SJSA1 (cell line): ENCODE measurements around the gene ADAMTS2. TPM values are rescaled to one million over a fixed set of nuclear protein-coding genes. Genes with fewer than 3 reads are reported as not detected.

Experiments
- DNase-seq, 2 experiments: peaks; one replicate each; pipeline ENCODE4 v3.0.0-alpha.2; 2015 to 2020; ENCODE audit warnings: low spot score in 2 of 2, low read depth in 1 of 2
- H3K27ac ChIP-seq: fragments of 250-450 bp; sonication (Bioruptor Pico); 2 replicates; pipeline ENCODE4 v1.5.1; 2020; ENCODE audit warnings: mild to moderate bottlenecking, moderate library complexity
- H3K27me3 ChIP-seq: fragments of 250-450 bp; sonication (Bioruptor Pico); replicated peaks from 2 replicates; pipeline ENCODE4 v1.5.1; 2020; ENCODE audit warnings: mild to moderate bottlenecking, moderate library complexity
- H3K36me3 ChIP-seq: fragments of 250-450 bp; sonication (Bioruptor Pico); 2 replicates; pipeline ENCODE4 v1.5.1; 2020; ENCODE audit warnings: mild to moderate bottlenecking
- H3K4me1 ChIP-seq: fragments of 250-450 bp; sonication (Bioruptor Pico); replicated peaks from 2 replicates; pipeline ENCODE4 v1.6.1; 2021; ENCODE audit warnings: mild to moderate bottlenecking
- H3K4me3 ChIP-seq: fragments of 250-450 bp; sonication (Bioruptor Pico); 2 replicates; pipeline ENCODE4 v1.5.1; 2020; ENCODE audit warnings: mild to moderate bottlenecking
- H3K9me3 ChIP-seq: fragments of 250-450 bp; sonication (Bioruptor Pico); replicated peaks from 2 replicates; pipeline ENCODE4 v1.5.1; 2020; ENCODE audit warnings: mild to moderate bottlenecking
- total RNA-seq: library from RNA; depleted of rRNA; stranded (reverse); fragments of >200 nt; shearing (Covaris generic); gene quantifications from 2 replicates; pipeline ENCODE4 v1.2.3, GENCODE V29; 2014

ADAMTS2 gene
- total RNA-seq, 1 experiment from 2014 or later: 4.9 TPM

DNA sequence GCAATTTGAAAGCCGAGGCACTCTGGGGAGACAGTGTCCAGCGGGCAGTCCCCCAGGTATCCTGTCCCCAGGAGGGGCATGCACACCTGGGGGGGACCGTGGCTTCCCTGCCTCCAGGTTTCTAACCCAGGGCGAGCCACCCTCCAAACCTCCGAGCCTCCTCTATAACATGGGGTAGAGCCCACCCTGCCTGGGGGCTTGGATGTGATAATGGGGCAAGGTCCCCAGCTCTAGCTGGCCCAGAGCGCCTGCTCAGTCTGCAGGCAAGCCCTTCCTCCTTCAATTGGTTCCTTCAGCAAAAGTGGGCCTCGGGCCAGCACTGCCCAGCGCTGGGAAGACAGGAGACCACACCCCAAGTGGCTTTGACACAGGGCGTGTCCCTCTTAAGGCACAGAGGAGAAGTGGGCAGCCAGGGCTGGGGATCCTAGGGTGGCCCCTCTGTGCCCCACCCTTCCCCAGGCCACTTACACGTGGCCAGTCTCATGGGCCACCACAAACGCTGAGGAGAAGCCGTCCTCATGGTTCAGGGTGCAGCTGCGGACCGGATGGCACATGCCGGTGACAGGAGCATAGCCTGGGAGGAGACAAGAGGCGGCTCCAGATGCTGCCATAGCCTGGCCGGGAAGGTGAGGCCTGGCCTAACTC lies 190.8 kb downstream of the ADAMTS2 start:
- no peak for DNase-seq
- no peaks in the 10 kb centered on the region for H3K36me3 ChIP-seq
- H3K4me3 ChIP-seq: no peak overlapping the region
- H3K4me1 ChIP-seq: no peaks in the 10 kb centered on the region
- H3K27ac ChIP-seq: no peak overlapping the region
- H3K27me3 ChIP-seq: no peaks in the 10 kb centered on the region
- H3K9me3 ChIP-seq: peaks cover 63% of the 10 kb centered on the region

DNA sequence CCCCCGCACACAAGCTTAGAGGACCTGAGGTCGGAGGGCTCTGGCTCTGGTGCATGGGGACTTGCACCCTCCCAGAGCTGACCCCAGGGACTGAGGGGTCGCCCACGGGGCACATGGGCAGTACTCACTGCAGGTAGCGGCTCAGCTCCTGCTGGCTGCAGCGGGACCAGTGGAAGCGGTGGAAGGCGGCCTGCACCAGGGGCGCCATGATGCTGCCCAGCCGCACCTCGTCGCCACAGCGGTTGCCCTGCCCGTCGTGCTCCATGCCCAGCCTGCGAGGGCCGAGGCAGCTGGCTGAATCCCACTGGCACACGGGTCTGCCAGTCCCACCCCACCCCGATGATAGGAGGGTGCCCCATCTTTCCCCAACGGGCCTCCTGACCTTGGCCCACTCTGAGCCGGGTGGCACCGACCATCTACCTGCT lies 191.3 kb downstream of the ADAMTS2 start:
- Histone ChIP-seq H3K4me1 (no peaks in the 10 kb centered on the region), H3K4me3 (no peak overlapping the region), H3K9me3 (peaks cover 62% of the 10 kb centered on the region), H3K27ac (no peak overlapping the region), H3K27me3 (no peaks in the 10 kb centered on the region), H3K36me3 (no peaks in the 10 kb centered on the region)
- no peak for DNase-seq

DNA sequence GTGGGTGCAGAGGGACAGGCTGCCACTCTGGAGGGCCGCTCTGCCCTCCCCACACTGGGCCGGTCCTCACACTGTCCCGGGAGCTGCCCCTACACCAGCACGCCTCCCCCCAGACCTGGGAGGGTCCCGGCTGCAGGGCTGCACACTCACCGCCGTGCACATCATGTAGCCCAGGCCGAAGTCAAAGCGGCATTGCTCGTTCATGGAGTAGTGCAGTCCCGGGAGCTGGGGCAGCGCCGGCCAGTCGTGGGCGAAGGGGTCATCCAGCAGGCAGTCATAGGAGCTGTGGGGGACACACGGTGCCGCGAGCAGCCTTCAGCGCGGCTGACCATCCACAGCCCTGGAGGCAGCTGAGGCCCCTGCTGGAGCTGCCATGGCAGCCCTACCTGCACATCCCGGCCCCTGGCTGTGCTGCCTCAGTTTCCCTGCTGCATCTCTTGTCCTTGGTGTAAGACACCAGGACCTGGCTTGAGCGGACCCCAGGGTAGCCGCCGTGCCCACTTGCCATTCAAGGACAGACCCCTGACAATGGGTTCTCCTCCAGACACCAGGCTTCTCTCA lies 191.8 kb downstream of the ADAMTS2 start:
- DNase-seq: no peak
- no peaks in the 10 kb centered on the region for H3K36me3 ChIP-seq
- H3K27ac ChIP-seq: no peak overlapping the region
- no peaks in the 10 kb centered on the region for H3K4me1 ChIP-seq
- H3K27me3 ChIP-seq: no peaks in the 10 kb centered on the region
- no peak overlapping the region for H3K4me3 ChIP-seq
- H3K9me3 ChIP-seq: peaks cover 62% of the 10 kb centered on the region

DNA sequence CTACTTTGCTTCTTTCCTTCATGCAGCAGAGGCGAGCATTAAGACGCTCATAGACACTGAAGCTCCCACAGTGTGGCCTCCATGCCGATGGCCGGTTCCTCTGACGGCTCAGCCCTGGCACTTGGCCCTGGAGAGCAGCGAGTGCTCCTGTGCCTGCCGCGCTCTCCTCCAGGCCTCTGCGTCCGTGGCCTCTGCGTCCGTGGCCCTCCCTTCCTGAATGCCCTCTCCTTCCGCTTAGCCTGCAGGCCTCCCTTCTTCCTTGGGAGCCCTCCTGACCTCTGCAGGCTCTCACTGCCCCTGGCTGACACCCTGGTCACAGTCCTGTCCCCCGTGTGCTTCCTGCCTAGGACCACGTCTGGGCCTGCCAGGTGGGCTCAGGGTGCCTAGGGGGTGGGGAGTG lies 192.3 kb downstream of the ADAMTS2 start:
- Histone ChIP-seq H3K4me3 (no peak overlapping the region), H3K36me3 (no peaks in the 10 kb centered on the region), H3K9me3 (peaks cover 63% of the 10 kb centered on the region), H3K27me3 (no peaks in the 10 kb centered on the region), H3K4me1 (no peaks in the 10 kb centered on the region), H3K27ac (no peak overlapping the region)
- no peak for DNase-seq

DNA sequence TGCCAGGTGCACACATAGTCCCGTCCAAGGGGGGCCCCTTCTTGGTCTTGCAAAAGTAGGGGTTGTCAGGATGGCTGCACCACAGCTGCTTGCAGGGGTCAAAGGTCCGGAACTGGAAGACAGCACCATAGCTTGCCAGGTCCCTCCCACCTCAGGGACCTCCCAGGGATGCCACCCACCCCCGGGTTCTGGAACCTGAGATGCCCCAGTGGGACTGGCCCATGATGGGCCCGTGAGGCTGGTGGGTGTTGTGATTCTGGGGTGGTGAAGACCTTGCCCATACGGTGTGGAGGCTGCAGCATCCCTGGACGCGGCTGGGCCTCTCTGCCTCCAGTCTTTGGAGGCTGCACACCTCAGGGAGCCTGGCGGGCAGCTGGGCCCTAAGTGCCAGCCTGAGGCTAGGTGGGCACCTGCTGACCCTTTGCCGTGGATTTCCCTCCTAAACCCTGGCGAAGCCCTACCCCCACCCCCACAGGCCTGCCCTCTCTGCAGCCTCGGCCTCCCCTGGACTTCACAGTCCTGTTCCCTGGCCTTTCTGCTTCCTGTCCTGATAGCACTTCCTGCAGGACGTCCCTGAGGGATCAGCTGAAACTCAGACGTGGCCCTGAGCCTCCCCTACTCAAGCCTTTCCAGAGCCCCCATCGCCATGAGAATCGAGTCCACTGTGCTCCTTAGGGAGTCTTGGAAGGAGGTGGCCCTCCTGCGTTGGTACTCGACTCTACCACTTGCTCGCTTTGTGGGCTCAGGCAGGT lies 192.9 kb downstream of the ADAMTS2 start:
- H3K27ac ChIP-seq: no peak overlapping the region
- no peaks in the 10 kb centered on the region for H3K36me3 ChIP-seq
- DNase-seq: no peak
- H3K27me3 ChIP-seq: no peaks in the 10 kb centered on the region
- H3K4me3 ChIP-seq: no peak overlapping the region
- H3K9me3 ChIP-seq: peaks cover 67% of the 10 kb centered on the region
- H3K4me1 ChIP-seq: no peaks in the 10 kb centered on the region

DNA sequence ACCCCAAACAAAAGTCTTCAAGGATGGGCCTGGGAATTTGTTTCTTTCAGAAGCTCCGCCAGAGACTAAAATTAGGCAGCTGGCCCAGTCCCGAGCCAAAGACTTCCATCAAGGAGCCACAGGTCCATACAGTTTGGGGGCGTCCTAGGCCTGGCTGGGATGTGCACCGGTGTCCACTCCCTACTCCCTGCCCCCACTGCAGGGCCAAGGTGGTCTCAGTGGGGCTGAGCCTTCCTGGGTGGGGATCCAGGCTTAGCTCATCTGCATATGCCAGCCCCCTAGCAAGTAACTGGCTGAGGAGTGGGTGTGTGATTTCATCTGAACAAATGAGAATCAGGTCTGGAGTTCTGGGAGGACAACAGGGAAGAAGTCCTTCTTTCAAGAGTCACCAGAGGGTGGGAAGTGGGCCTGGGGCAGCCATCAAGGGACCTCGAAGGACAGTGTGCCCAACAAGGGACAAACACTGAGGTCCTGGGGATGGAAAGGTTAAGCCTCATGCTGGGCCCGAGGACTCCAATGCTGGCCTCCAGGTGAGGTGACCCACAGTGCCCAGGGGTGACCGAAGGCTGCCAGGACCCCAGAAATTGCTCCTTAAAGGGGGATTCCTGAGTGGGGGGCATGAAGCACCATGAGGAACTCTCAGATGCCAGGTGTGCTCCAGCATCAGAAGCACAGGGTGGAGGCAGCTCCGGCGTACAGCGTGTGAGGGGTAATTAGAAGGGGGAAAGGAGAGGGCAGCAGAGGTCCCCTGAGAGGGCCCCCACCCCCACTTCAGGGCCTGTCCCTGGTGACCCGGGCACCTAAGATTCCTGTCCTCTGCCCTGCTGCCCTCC lies 193.8 kb downstream of the ADAMTS2 start:
- Histone ChIP-seq H3K9me3 (peaks cover 70% of the 10 kb centered on the region), H3K4me1 (no peaks in the 10 kb centered on the region), H3K27ac (no peak overlapping the region), H3K27me3 (no peaks in the 10 kb centered on the region), H3K4me3 (no peak overlapping the region), H3K36me3 (no peaks in the 10 kb centered on the region)
- no peak for DNase-seq

DNA sequence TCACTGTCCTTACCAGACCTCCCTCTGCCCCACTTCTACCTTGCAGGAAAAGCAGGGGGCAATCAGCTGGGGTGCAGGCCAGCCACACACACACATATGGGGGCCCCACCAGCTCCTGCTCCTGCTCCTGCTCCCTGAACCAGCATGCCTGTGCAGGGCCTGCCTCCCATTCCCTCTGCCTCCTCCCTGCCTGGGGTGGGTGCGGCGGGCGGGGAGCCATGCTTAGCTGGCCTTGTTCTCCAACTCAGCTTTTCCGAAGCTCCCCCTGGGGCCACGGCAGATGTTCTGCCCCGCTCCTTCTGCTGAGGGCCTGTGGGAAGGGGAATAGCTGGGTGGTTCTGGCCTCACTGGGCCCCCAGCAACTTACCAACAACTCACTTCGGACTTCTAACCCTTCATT lies 195.2 kb downstream of the ADAMTS2 start:
- Histone ChIP-seq H3K27me3 (no peaks in the 10 kb centered on the region), H3K4me1 (no peaks in the 10 kb centered on the region), H3K9me3 (peaks cover 77% of the 10 kb centered on the region), H3K27ac (no peak overlapping the region), H3K4me3 (no peak overlapping the region), H3K36me3 (no peaks in the 10 kb centered on the region)
- DNase-seq: no peak

DNA sequence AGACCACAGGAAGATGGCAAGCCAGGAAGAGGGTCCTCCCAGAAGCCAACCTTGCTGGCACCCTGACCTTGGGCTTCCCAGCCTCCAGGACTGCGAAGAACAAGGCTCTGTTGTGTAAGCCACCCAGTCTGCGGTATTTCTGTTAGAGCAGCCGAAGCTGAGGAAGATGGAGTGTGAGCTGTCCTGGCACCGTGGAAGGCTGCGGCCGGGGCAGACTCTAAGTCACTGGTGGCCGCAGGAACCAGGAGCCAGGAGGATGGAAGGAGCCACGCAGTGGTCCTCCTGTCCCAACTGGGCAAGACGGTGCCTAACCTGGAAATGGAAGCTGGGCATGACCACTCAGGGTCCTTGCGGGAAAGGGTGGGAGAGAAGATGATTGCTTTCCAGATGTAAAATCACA lies 196.0 kb downstream of the ADAMTS2 start:
- no peaks in the 10 kb centered on the region for H3K4me1 ChIP-seq
- no peak overlapping the region for H3K4me3 ChIP-seq
- no peaks in the 10 kb centered on the region for H3K36me3 ChIP-seq
- no peak for DNase-seq
- H3K9me3 ChIP-seq: peaks cover 70% of the 10 kb centered on the region
- H3K27ac ChIP-seq: no peak overlapping the region
- no peaks in the 10 kb centered on the region for H3K27me3 ChIP-seq

DNA sequence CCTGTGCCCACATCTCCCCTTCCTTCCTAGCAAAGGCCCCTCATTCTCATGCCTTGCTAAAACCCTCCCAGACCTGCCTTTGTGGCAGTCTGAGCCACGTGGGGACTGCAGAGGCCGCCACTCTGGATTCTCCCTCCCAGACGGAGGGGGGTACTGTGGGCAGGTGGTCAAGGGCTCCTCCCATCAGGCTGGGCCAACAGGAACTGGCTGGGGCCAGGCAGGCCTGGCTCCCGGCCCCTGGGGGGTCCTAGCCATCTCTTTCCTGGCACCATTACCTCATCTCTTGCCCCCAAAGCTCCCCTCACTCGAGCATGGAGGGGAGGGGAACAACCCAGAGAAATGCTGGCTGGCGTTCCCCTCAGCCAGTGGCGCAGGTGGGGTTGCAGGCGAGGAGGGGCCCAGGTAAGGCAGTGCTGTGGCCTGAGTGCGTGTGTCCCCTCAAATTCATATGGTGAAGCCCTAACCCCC lies 196.5 kb downstream of the ADAMTS2 start:
- Histone ChIP-seq H3K4me1 (no peaks in the 10 kb centered on the region), H3K4me3 (no peak overlapping the region), H3K27me3 (no peaks in the 10 kb centered on the region), H3K36me3 (no peaks in the 10 kb centered on the region), H3K9me3 (peaks cover 65% of the 10 kb centered on the region), H3K27ac (no peak overlapping the region)
- no peak for DNase-seq

DNA sequence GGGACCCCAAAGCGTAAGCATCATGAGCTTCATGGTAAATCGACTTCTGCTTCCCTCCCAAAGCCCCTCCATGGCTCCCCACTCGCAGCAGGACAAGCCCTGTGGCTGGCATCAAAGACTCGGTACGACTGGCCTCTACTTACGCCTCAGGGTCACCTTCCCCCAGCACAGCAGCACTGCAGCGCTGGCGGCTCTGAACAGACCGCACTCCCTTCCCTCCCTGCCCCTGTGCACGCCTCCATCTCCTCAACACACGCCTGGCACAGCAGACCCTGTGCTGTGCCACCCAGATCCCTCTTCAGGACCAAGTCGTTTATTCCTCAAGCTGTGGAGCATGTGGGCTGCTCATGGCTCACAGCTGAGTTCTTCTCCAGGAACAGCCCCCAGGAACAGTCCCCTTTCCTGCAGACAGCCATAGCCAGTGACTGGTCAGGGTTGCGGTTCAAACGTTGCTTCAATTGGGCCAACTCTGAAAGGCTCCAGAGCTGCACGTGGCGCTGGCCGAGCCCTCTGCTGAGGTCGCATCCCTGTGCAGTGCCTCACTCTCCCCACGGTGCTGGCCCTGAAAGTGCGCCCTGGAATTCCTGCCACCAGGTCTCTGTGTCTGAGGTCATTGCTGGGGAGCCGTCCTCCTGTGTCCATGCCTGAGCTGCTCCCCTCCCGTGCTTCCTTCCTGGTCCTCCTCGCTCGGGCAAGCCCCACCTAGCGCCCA lies 197.1 kb downstream of the ADAMTS2 start:
- Histone ChIP-seq H3K27me3 (no peaks in the 10 kb centered on the region), H3K36me3 (no peaks in the 10 kb centered on the region), H3K9me3 (peaks cover 59% of the 10 kb centered on the region), H3K4me3 (no peak overlapping the region), H3K4me1 (no peaks in the 10 kb centered on the region), H3K27ac (no peak overlapping the region)
- no peak for DNase-seq

DNA sequence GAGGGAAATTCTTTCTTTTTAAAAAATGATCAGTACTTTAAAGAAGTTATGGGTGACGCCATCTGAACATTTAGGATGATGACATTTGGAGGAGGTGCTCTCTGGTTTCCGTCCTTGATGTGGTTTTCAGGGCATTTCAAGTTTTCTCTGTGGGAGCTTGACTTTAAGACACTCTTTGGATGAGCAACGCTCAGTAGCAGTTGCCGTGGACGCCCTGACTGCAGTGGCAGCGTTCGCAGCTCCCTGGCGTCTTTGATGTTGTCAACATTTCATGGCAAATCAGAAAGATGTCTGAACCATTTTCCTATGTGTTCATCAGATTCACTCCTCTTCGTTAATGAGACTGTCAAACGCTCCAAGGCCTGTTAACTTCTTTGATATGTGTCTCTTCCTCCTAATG lies 199.0 kb downstream of the ADAMTS2 start:
- H3K4me3 ChIP-seq: no peak overlapping the region
- H3K9me3 ChIP-seq: peaks cover 50% of the 10 kb centered on the region
- H3K36me3 ChIP-seq: no peaks in the 10 kb centered on the region
- H3K27me3 ChIP-seq: no peaks in the 10 kb centered on the region
- no peak overlapping the region for H3K27ac ChIP-seq
- no peak for DNase-seq
- no peaks in the 10 kb centered on the region for H3K4me1 ChIP-seq

DNA sequence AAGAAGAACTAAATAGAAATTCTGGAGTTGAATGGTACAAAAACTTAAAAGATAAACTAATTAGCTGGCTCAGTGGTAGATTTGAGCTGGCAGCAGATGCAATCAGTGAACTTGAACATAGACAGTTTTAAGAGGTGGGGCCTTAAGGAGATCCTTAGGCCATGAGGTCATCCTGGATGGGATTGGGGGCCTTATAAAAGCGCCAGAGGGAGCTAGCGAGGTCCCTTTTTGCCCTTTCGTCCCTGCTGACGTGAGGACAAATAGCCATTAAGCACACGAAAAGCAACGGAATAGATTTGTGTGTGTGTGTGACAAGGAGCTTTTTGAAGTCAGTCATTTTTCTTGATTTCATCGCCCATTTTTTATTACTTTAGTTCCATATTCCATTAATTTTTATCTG lies 201.8 kb downstream of the ADAMTS2 start:
- DNase-seq: no peak
- no peak overlapping the region for H3K27ac ChIP-seq
- H3K4me3 ChIP-seq: no peak overlapping the region

DNA sequence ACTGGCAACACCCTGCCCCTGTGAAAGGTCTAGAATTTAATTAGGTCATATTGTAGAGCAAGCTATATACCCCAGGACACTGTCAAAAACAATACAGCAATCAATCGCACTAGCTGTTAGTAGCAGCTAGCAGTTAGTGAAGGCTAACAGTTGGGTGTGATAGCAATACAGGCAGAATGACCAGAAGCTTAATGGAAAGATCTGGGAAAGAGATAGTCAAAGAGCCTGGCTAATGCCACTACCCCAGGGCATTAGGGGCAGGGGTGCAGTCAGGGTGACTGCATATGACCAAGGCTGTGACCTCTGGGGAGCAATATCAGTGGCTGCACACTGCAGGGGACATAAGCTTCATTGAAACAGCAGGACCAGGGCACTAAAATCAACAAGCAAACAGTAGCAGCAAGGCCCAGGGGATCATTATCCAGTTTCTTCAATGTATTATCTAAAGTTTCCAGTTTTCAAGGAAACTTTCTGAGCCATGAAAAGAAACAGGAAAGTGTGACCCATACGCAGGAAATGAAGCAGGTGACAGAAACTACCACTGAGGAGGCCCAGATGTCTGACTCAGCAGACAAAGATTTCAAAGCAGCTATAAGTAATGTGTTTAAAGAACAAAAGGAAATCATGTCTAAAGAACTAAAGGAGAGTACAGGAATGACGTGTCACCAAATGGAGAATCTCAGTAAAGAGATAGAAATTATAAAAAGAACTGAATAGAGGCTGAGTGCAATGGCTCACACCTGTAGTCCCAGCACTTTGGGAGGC lies 202.6 kb downstream of the ADAMTS2 start:
- no peak for DNase-seq
- Histone ChIP-seq H3K27ac (no peak overlapping the region), H3K9me3 (peaks cover 52% of the 10 kb centered on the region)

More for the DNA sequence above, 201.8 kb downstream of the ADAMTS2 start:
- Histone ChIP-seq H3K27me3 (no peaks in the 10 kb centered on the region), H3K36me3 (no peaks in the 10 kb centered on the region), H3K4me1 (no peaks in the 10 kb centered on the region), H3K9me3 (peaks cover 50% of the 10 kb centered on the region)

More for the DNA sequence above, 202.6 kb downstream of the ADAMTS2 start:
- H3K4me3 ChIP-seq: no peak overlapping the region
- no peaks in the 10 kb centered on the region for H3K4me1 ChIP-seq
- H3K27me3 ChIP-seq: no peaks in the 10 kb centered on the region
- H3K36me3 ChIP-seq: no peaks in the 10 kb centered on the region
